T-helper 2 cell treated with Interferon-gamma antibody and Interleukin-4, amounts not matched to agents 5 μg/mL and 100 μg/mL, for 36 hours (primary cell): ENCODE measurements around the gene TTC3.

ENCODE experiments used
- DNase-seq: peaks from one replicate; pipeline ENCODE4 v3.0.0; 2021; ENCODE audit warnings: low spot score
- H3K27ac Mint-ChIP-seq: one replicate; pipeline ENCODE4 v1.8.0; 2021; ENCODE audit warnings: mild to moderate bottlenecking, mixed read lengths
- H3K27me3 Mint-ChIP-seq: one replicate; pipeline ENCODE4 v1.8.0; 2021; ENCODE audit warnings: low read depth, mixed read lengths
- H3K36me3 Mint-ChIP-seq: one replicate; pipeline ENCODE4 v1.8.0; 2021; ENCODE audit warnings: low read depth, mixed read lengths
- H3K4me1 Mint-ChIP-seq: one replicate; pipeline ENCODE4 v1.8.0; 2021; ENCODE audit warnings: low read depth, mixed read lengths
- H3K4me3 Mint-ChIP-seq: one replicate; pipeline ENCODE4 v1.8.0; 2022; ENCODE audit warnings: mild to moderate bottlenecking, moderate library complexity, mixed read lengths
- H3K9me3 Mint-ChIP-seq: one replicate; pipeline ENCODE4 v1.8.0; 2021; ENCODE audit warnings: mixed read lengths

The TTC3 gene

GRCh38 chr21:37241426-37241825 lies 168.4 kb downstream of the TTC3 start:
- peaks cover 71% of the 10 kb centered on the region for H3K4me1 Mint-ChIP-seq
- H3K4me3 Mint-ChIP-seq, result no peak overlapping the region
- H3K9me3 Mint-ChIP-seq, result peaks cover 5% of the 10 kb centered on the region
- no peak for DNase-seq
- H3K27ac Mint-ChIP-seq, result peak overlapping the region; percentile 33
- H3K36me3 Mint-ChIP-seq, result peaks cover 71% of the 10 kb centered on the region
- no peaks in the 10 kb centered on the region for H3K27me3 Mint-ChIP-seq

GRCh38 chr21:37243961-37244360 lies 170.9 kb downstream of the TTC3 start:
- H3K27me3 Mint-ChIP-seq, result no peaks in the 10 kb centered on the region
- peaks cover 61% of the 10 kb centered on the region for H3K36me3 Mint-ChIP-seq
- H3K4me3 Mint-ChIP-seq, result peak overlapping the region; percentile 73
- H3K4me1 Mint-ChIP-seq, result peaks cover 67% of the 10 kb centered on the region
- H3K9me3 Mint-ChIP-seq, result peaks cover 5% of the 10 kb centered on the region
- no peak for DNase-seq
- peak overlapping the region; percentile 85 for H3K27ac Mint-ChIP-seq

GRCh38 chr21:37244501-37245095 lies 171.5 kb downstream of the TTC3 start:
- H3K27me3 Mint-ChIP-seq, result no peaks in the 10 kb centered on the region
- peak overlapping the region; percentile 85 for H3K27ac Mint-ChIP-seq
- H3K4me1 Mint-ChIP-seq, result peaks cover 68% of the 10 kb centered on the region
- DNase-seq, result no peak
- peaks cover 5% of the 10 kb centered on the region for H3K9me3 Mint-ChIP-seq
- peak overlapping the region; percentile 73 for H3K4me3 Mint-ChIP-seq
- H3K36me3 Mint-ChIP-seq, result peaks cover 59% of the 10 kb centered on the region

GRCh38 chr21:37245151-37245550 lies 172.1 kb downstream of the TTC3 start:
- H3K4me1 Mint-ChIP-seq, result peaks cover 70% of the 10 kb centered on the region
- H3K9me3 Mint-ChIP-seq, result peaks cover 5% of the 10 kb centered on the region
- H3K27ac Mint-ChIP-seq, result peak overlapping the region; percentile 85
- no peak for DNase-seq
- H3K27me3 Mint-ChIP-seq, result no peaks in the 10 kb centered on the region
- H3K4me3 Mint-ChIP-seq, result peak overlapping the region; percentile 73
- peaks cover 60% of the 10 kb centered on the region for H3K36me3 Mint-ChIP-seq

GRCh38 chr21:37248298-37248697 lies 175.2 kb downstream of the TTC3 start:
- H3K4me1 Mint-ChIP-seq, result peaks cover 65% of the 10 kb centered on the region
- no peak overlapping the region for H3K27ac Mint-ChIP-seq
- H3K9me3 Mint-ChIP-seq, result peaks cover 5% of the 10 kb centered on the region
- H3K27me3 Mint-ChIP-seq, result no peaks in the 10 kb centered on the region
- H3K36me3 Mint-ChIP-seq, result peaks cover 44% of the 10 kb centered on the region
- H3K4me3 Mint-ChIP-seq, result no peak overlapping the region
- no peak for DNase-seq

GRCh38 chr21:37249112-37249904 lies 176.3 kb downstream of the TTC3 start:
- Mint-ChIP-seq H3K9me3 (peaks cover 5% of the 10 kb centered on the region), H3K36me3 (peaks cover 42% of the 10 kb centered on the region), H3K4me3 (peak overlapping the region; percentile 9), H3K27ac (no peak overlapping the region), H3K4me1 (peaks cover 60% of the 10 kb centered on the region), H3K27me3 (no peaks in the 10 kb centered on the region)
- DNase-seq, result no peak

GRCh38 chr21:37251294-37251634 lies 178.2 kb downstream of the TTC3 start:
- peaks cover 51% of the 10 kb centered on the region for H3K4me1 Mint-ChIP-seq
- peaks cover 37% of the 10 kb centered on the region for H3K36me3 Mint-ChIP-seq
- no peak overlapping the region for H3K27ac Mint-ChIP-seq
- no peak overlapping the region for H3K4me3 Mint-ChIP-seq
- DNase-seq, result no peak
- H3K27me3 Mint-ChIP-seq, result no peaks in the 10 kb centered on the region
- no peaks in the 10 kb centered on the region for H3K9me3 Mint-ChIP-seq
